ENCODE data around the gene CFAP52. TPM values are rescaled to one million over a fixed set of nuclear protein-coding genes. Genes with fewer than 3 reads are reported as not detected.
A peak's percentile ranks its signal among the peaks of the same experiment; 100 is the strongest.

CFAP52 gene
- polyA plus RNA-seq, 1 donor (not counting 4 experiments of a cell fraction or from before 2014, with no cell fraction given): 0.08 TPM

DNA sequence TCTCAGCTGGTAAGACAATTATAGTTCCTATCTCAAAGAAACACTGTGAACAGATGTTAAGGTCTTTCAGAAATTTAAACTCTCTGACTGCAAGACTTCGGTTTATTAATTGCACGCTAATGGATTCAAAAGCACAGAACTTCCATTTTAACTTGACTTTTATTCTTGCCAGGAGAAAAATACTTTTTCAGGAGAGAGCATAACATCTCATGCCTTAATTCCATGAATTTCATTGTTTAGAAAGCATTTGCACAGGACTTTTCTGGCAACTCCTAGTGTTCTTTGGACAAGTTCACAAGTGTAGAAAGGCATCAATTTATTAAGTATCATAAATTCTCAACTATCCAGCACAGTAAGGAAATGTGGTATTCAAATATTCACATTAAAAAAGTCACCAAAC lies 23.3 kb upstream of the CFAP52 start:
- dilution Hi-C loops (cut with MboI; ENCODE audit: extremely low pct_ligation_motif_present, low sequenced_read_pairs): no loop called here
- TF ChIP-seq, protein P1, sequence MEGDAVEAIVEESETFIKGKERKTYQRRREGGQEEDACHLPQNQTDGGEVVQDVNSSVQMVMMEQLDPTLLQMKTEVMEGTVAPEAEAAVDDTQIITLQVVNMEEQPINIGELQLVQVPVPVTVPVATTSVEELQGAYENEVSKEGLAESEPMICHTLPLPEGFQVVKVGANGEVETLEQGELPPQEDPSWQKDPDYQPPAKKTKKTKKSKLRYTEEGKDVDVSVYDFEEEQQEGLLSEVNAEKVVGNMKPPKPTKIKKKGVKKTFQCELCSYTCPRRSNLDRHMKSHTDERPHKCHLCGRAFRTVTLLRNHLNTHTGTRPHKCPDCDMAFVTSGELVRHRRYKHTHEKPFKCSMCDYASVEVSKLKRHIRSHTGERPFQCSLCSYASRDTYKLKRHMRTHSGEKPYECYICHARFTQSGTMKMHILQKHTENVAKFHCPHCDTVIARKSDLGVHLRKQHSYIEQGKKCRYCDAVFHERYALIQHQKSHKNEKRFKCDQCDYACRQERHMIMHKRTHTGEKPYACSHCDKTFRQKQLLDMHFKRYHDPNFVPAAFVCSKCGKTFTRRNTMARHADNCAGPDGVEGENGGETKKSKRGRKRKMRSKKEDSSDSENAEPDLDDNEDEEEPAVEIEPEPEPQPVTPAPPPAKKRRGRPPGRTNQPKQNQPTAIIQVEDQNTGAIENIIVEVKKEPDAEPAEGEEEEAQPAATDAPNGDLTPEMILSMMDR (optimal IDR thresholded peaks at IDR 0.05 in 1 of 3, IDR thresholded peaks at IDR 0.05 in 1 of 3, conservative IDR thresholded peaks at IDR 0.05 in 1 of 3; ENCODE audit: extremely low read depth in 1 of 3, insufficient read depth in 2 of 3, low read length in 3 of 3): no peak
- no peak for TF ChIP-seq EZH2 (IDR thresholded peaks at IDR 0.05; ENCODE audit: low read length)
- H3K4me1 ChIP-seq (ENCODE audit: control insufficient read depth, extremely low read depth, insufficient read depth, low read length): no peaks in the 10 kb centered on the region
- DNase-seq (ENCODE audit: low read depth, low spot score): no peak
- no peak overlapping the region for H3K4me2 ChIP-seq (ENCODE audit: control insufficient read depth, extremely low read depth, insufficient read depth, low read depth, low read length)
- H3K79me2 ChIP-seq (ENCODE audit: control insufficient read depth, insufficient read depth, low read length): no peaks in the 10 kb centered on the region
- H3K4me3 ChIP-seq (ENCODE audit: control insufficient read depth in 2 of 3, extremely low read depth in 1 of 3, insufficient read depth in 2 of 3, low read depth in 1 of 3, low read length in 3 of 3): no peak overlapping the region
- no peaks in the 10 kb centered on the region for H3K9me3 ChIP-seq (ENCODE audit: control insufficient read depth, low read depth, low read length)
- no peaks in the 10 kb centered on the region for H3K9me1 ChIP-seq (ENCODE audit: control insufficient read depth, extremely low read depth, insufficient read depth, low read length)
- H3K36me3 ChIP-seq (ENCODE audit: control insufficient read depth in 2 of 2, extremely low read depth in 1 of 2, insufficient read depth in 2 of 2, low read length in 2 of 2): peaks cover 1 to 5% of the 10 kb centered on the region in 2 experiments
- H3K9ac ChIP-seq (ENCODE audit: control insufficient read depth, extremely low read depth, insufficient read depth, low read length): no peak overlapping the region
- no peak overlapping the region for H3K27ac ChIP-seq (ENCODE audit: control insufficient read depth, insufficient read depth, low read length)
- no peaks in the 10 kb centered on the region for H3K27me3 ChIP-seq (ENCODE audit: control insufficient read depth, extremely low read depth, insufficient read depth, low read length)
- no peak overlapping the region for H2AFZ ChIP-seq (ENCODE audit: control insufficient read depth, low read length)
- no peak for FAIRE-seq
- H4K20me1 ChIP-seq (ENCODE audit: control insufficient read depth, extremely low read depth, insufficient read depth, low read length): no peaks in the 10 kb centered on the region

DNA sequence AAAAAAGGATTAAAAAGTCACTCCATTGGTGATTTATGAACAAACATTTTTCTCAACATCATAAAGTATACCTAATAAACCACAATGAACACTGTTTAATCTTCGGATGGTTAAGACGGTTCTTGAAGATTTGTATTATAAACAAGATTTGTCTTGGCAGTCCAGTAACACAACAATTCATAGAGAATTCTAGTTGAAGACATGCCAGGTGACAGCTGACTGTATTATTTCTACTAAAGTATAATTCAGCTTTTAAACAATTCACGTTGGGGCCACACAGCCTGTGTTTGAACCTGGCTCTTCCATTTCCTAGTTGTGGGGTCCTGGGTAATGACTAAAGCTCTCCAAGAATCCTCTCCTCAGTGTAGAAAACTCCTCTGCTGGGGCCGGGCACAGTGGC lies 22.8 kb upstream of the CFAP52 start:
- no peaks in the 10 kb centered on the region for H3K9me3 ChIP-seq (ENCODE audit: control insufficient read depth, low read depth, low read length)
- no peaks in the 10 kb centered on the region for H4K20me1 ChIP-seq (ENCODE audit: control insufficient read depth, extremely low read depth, insufficient read depth, low read length)
- H3K4me1 ChIP-seq (ENCODE audit: control insufficient read depth, extremely low read depth, insufficient read depth, low read length): no peaks in the 10 kb centered on the region
- H3K36me3 ChIP-seq (ENCODE audit: control insufficient read depth in 2 of 2, extremely low read depth in 1 of 2, insufficient read depth in 2 of 2, low read length in 2 of 2): peaks cover 1 to 5% of the 10 kb centered on the region in 2 experiments
- H2AFZ ChIP-seq (ENCODE audit: control insufficient read depth, low read length): no peak overlapping the region
- peak; percentile 26 for FAIRE-seq
- H3K27me3 ChIP-seq (ENCODE audit: control insufficient read depth, extremely low read depth, insufficient read depth, low read length): no peaks in the 10 kb centered on the region
- H3K4me3 ChIP-seq (ENCODE audit: control insufficient read depth in 2 of 3, extremely low read depth in 1 of 3, insufficient read depth in 2 of 3, low read depth in 1 of 3, low read length in 3 of 3): no peak overlapping the region
- no peak overlapping the region for H3K4me2 ChIP-seq (ENCODE audit: control insufficient read depth, extremely low read depth, insufficient read depth, low read depth, low read length)
- dilution Hi-C loops (cut with MboI; ENCODE audit: extremely low pct_ligation_motif_present, low sequenced_read_pairs): no loop called here
- no peak overlapping the region for H3K27ac ChIP-seq (ENCODE audit: control insufficient read depth, insufficient read depth, low read length)
- TF ChIP-seq, protein P1 (optimal IDR thresholded peaks at IDR 0.05 in 1 of 3, IDR thresholded peaks at IDR 0.05 in 1 of 3, conservative IDR thresholded peaks at IDR 0.05 in 1 of 3; ENCODE audit: extremely low read depth in 1 of 3, insufficient read depth in 2 of 3, low read length in 3 of 3): no peak
- TF ChIP-seq EZH2 (IDR thresholded peaks at IDR 0.05; ENCODE audit: low read length): no peak
- H3K79me2 ChIP-seq (ENCODE audit: control insufficient read depth, insufficient read depth, low read length): no peaks in the 10 kb centered on the region
- DNase-seq (ENCODE audit: low read depth, low spot score): no peak
- no peaks in the 10 kb centered on the region for H3K9me1 ChIP-seq (ENCODE audit: control insufficient read depth, extremely low read depth, insufficient read depth, low read length)
- H3K9ac ChIP-seq (ENCODE audit: control insufficient read depth, extremely low read depth, insufficient read depth, low read length): no peak overlapping the region
